OCI-LY1 (cell line): Measurements from ENCODE around the gene SAMD13.

Experiments
- CTCF ChIP-seq: fragments of 200-600 bp; sonication (generic), shearing (Covaris generic); IDR thresholded peaks from 2 replicates; pipeline ENCODE4 v1.5.1; 2017; ENCODE audit warnings: mild to moderate bottlenecking, antibody characterized with exemption, low read length, moderate library complexity, mixed read lengths
- EZH2 ChIP-seq: fragments of 200-600 bp; sonication (generic), shearing (Covaris generic); IDR thresholded peaks from 2 replicates; pipeline ENCODE4 v1.8.0; 2017; ENCODE audit warnings: borderline replicate concordance, mixed run types, mild to moderate bottlenecking, antibody characterized with exemption, low read length, moderate library complexity, mixed read lengths

GRCh38 chr1:84289169-84289785, 12.2 kb upstream of the SAMD13 start:
- TF ChIP-seq CTCF (no peak), EZH2 (no peak)
